ENCODE results near the gene CBX8. TPM values are rescaled to one million over a fixed set of nuclear protein-coding genes. Genes with fewer than 3 reads are reported as not detected.

CBX8 gene
- total RNA-seq, 1 experiment from 2014 or later: 11.1 TPM

GRCh38 chr17:79794659-79795511, 2.0 kb downstream of the CBX8 start:
- CTCF ChIA-PET: no interaction called here
- H3K4me1 Mint-ChIP-seq (ENCODE audit: low read depth, unreplicated experiment): peaks cover 13% of the 10 kb centered on the region
- H3K27me3 Mint-ChIP-seq (ENCODE audit: unreplicated experiment): peaks cover 30% of the 10 kb centered on the region
- peak overlapping the region; percentile 75 for H3K4me3 Mint-ChIP-seq (ENCODE audit: low read depth, unreplicated experiment)
- intact Hi-C loops (cut with micrococcal nuclease; ENCODE audit: unreplicated experiment): loop anchor here (5.0 kb wide), 2 partner anchors 42 to 197 kb away; partner anchors contain the start of gene CBX4
- DNase-seq: no peak
- TF ChIP-seq CTCF (IDR thresholded peaks at IDR 0.05; ENCODE audit: unreplicated experiment): no peak
- H3K9me3 Mint-ChIP-seq (ENCODE audit: low read depth, unreplicated experiment): no peaks in the 10 kb centered on the region
- no TSS peak for BruUV-seq (replicated peaks)
- no peak overlapping the region for H3K27ac Mint-ChIP-seq (ENCODE audit: unreplicated experiment)
- peaks cover 25% of the 10 kb centered on the region for H3K36me3 Mint-ChIP-seq (ENCODE audit: insufficient read depth, unreplicated experiment)

GRCh38 chr17:79793924-79794304, 3.0 kb downstream of the CBX8 start:
- no peak for DNase-seq
- no TSS peak for BruUV-seq (replicated peaks)
- Mint-ChIP-seq H3K4me1 (ENCODE audit: low read depth, unreplicated experiment) (peaks cover 6% of the 10 kb centered on the region), H3K27me3 (ENCODE audit: unreplicated experiment) (peaks cover 25% of the 10 kb centered on the region), H3K36me3 (ENCODE audit: insufficient read depth, unreplicated experiment) (peaks cover 25% of the 10 kb centered on the region), H3K9me3 (ENCODE audit: low read depth, unreplicated experiment) (no peaks in the 10 kb centered on the region), H3K27ac (ENCODE audit: unreplicated experiment) (peak overlapping the region; percentile 16), H3K4me3 (ENCODE audit: low read depth, unreplicated experiment) (no peak overlapping the region)
- CTCF ChIA-PET: no interaction called here
- TF ChIP-seq CTCF (IDR thresholded peaks at IDR 0.05; ENCODE audit: unreplicated experiment): no peak
- intact Hi-C loops (cut with micrococcal nuclease; ENCODE audit: unreplicated experiment): loop anchor here (5.0 kb wide), 1 partner anchor 198 kb away; no protein-coding TSS in a partner anchor

- TF ChIP-seq CTCF (IDR thresholded peaks at IDR 0.05; ENCODE audit: unreplicated experiment): no peak
- H3K4me1 Mint-ChIP-seq (ENCODE audit: low read depth, unreplicated experiment): peaks cover 6% of the 10 kb centered on the region
- DNase-seq: no peak
- H3K4me3 Mint-ChIP-seq (ENCODE audit: low read depth, unreplicated experiment): no peak overlapping the region
- peaks cover 25% of the 10 kb centered on the region for H3K36me3 Mint-ChIP-seq (ENCODE audit: insufficient read depth, unreplicated experiment)
- intact Hi-C loops (cut with micrococcal nuclease; ENCODE audit: unreplicated experiment): loop anchor here (5.0 kb wide), 1 partner anchor 199 kb away; no protein-coding TSS in a partner anchor
- H3K27me3 Mint-ChIP-seq (ENCODE audit: unreplicated experiment): peaks cover 25% of the 10 kb centered on the region
- no TSS peak for BruUV-seq (replicated peaks)
- H3K27ac Mint-ChIP-seq (ENCODE audit: unreplicated experiment): peak overlapping the region; percentile 16
- no peaks in the 10 kb centered on the region for H3K9me3 Mint-ChIP-seq (ENCODE audit: low read depth, unreplicated experiment)
- CTCF ChIA-PET: no interaction called here
These were observed 3.6 kb downstream of the CBX8 start for GRCh38 chr17:79792984-79793923.

GRCh38 chr17:79792341-79792871, 4.5 kb downstream of the CBX8 start:
- Mint-ChIP-seq H3K27me3 (ENCODE audit: unreplicated experiment) (peaks cover 29% of the 10 kb centered on the region), H3K4me1 (ENCODE audit: low read depth, unreplicated experiment) (peaks cover 6% of the 10 kb centered on the region), H3K27ac (ENCODE audit: unreplicated experiment) (no peak overlapping the region), H3K9me3 (ENCODE audit: low read depth, unreplicated experiment) (no peaks in the 10 kb centered on the region), H3K4me3 (ENCODE audit: low read depth, unreplicated experiment) (no peak overlapping the region), H3K36me3 (ENCODE audit: insufficient read depth, unreplicated experiment) (peaks cover 24% of the 10 kb centered on the region)
- CTCF ChIA-PET: no interaction called here
- intact Hi-C loops (cut with micrococcal nuclease; ENCODE audit: unreplicated experiment): loop anchor here (5.0 kb wide), 1 partner anchor 200 kb away; no protein-coding TSS in a partner anchor
- no peak for DNase-seq
- TF ChIP-seq CTCF (IDR thresholded peaks at IDR 0.05; ENCODE audit: unreplicated experiment): no peak
- no TSS peak for BruUV-seq (replicated peaks)
